NCI-H1048 (cell line): Measurements from ENCODE around the gene KIAA0930.
"Not testable (repeated sequence)": the region's sequence is repeated elsewhere in the genome, so short reads cannot be mapped to it uniquely, and the experiment has no call there.

Experiments used
- DNase-seq: peaks from one replicate; lab custom pipeline; 2025; lab: John Stamatoyannopoulos, UW

Gene KIAA0930

DNA sequence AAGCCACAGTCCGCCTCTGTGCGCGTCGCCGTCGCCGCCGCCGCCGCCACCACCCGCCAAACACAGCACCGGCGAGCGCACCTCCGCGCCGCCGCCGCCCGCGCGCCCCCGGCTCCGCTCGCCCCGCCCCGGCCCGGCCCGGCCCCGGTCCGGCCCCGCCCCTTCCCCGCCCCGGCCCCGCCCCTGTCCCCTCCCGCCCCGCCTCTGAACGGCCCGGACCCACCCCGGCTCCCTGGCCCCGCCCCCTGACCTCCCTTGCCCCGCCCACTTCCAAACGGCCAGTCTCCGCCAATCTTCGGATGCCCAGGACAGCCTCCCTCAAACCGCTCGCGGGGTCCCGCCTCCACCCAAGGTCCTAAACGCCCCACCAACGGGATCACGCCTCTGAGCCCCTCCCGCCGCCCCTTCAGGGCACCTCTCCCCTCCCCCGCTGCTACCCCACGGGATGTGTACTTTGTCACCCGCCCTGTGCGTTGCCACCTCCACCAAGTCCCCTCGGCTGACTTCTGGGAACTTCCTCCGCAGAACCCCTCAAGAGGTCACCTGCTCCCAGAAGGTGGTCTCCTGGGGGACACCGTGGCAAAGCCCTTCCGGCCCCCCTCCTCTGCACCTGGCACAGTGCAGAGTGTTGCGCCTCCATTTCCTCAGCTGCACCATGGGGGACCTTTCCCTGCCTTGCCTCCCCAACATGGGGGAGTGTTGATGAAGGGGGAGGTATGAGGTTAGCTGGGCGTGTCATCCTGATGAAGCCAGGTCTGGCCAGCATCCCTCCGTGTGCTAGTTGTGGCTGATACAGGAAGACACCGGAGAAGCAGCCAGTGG lies at the start of gene KIAA0930:
Gene KIAA0930 (minus strand): TSS at position 85 of the 822 bp plus-strand sequence. CDS start 191 bp downstream, outside the sequence.
- DNase-seq = no peak

DNA sequence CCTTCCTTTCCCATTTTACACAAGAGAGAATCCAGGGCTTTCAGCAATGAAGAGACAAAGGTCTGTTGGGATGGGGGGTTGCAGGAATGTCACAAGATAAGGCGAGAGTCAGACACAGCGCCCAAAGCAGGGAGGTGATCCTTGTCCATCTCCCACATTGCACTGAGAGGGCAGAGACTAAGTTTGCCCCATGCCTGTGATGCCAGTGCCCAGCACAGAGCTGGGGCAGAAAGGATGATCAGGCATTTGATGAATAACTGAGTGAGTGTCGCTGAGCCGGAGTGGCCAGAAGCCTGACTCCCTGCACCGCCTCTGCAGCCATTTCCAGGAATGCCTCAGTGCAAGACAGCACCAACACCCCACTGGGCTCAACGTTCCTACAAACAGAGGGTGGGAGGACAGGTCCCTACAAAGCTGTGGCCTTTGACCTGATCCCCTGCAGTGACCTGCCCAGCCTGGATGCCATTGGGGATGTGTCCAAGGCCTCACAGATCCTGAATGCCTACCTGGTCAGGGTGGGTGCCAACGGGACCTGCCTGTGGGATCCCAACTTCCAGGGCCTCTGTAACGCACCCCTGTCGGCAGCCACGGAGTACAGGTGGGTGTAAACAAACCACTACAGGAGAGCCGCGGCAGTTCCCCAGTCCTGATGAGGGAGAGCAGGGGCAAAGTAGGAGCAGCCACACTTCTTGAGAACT lies 46.3 kb upstream of the KIAA0930 start:
- no peak for DNase-seq

DNA sequence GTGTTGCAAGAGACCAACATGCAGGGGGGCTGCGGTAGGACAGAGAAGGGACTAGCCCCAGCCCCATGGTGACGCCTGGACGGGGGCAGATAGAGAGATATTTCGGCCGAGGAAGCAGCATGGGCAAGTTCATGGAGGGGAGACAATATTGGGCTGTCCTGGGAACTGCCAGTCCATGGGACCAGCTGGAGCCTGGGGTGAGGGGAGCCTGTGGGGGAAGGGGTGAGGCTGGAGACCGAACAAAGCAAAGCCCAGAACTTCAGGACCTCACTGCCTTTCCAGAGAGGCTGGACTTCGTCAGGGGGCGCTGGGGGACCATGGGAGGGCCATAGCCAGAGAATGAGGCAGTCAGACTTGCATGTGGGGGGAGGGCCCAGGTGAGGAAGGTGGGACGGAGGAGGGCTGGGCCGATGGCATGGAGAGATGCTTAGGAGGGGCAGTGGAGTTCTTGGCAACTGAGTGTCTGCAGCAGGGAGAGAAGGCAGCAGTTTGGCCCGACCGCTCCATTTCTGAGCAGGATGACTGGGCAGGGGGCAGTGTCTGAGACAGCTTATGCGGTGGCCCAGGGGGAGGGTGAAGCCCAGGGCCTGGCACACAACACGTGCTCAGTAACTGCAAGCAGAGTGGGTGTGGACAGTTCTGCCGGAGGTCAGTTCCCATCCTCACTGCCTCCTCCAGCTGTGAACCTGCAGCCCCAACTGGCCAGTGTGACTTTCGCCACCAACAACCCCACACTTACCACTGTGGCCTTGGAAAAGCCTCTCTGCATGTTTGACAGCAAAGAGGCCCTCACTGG lies 44.8 kb upstream of the KIAA0930 start:
- DNase-seq = no peak

DNA sequence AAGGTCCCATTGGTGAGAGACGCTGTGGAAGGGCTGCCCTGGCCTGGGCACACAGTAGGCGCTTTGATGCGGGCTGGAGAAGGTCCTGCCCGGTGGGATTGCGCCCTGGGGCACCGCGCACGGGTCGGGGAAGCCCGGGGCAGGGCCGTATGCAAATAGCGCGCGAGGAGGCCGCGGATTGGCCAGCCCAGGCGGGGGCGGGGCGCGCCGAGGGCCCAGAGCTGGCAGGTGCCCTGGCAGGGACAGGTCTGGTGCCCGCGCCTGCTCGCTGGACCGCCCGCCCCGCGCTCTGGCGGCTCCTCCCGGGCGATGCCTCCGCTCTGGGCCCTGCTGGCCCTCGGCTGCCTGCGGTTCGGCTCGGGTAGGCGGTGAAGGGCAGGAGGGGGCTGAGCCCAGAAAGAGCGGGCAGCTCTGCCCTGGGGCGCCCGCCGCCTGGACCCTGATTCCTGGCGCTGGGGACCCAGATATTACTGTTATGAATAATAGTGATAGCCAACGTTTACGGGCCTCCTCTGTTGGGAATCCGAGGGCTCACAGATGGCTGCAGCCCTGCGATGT lies 44.1 kb upstream of the KIAA0930 start, which contains the start of gene UPK3A:
Gene UPK3A (plus strand): TSS at position 245 of the 558 bp plus-strand sequence. CDS start 65 bp downstream, at position 310.
- no peak for DNase-seq

DNA sequence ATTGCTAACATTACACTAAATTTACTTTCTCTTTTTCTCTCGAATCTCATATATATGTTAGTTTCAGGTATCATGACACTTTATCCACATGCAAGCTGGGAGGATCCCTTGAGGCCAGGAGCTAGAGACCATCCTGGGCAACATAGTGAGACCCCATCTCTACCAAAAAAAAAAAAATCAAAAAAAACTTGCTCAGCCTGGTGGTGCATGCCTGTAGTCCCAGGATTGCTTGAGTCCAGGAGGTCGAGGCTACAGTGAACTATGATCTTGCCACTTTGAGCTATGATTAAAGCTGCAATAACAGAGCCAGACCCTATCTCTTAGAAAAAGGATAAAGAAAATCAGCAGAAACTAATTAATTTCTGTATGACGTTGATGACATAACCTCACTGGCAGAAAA lies 40.3 kb upstream of the KIAA0930 start:
- no peak for DNase-seq

DNA sequence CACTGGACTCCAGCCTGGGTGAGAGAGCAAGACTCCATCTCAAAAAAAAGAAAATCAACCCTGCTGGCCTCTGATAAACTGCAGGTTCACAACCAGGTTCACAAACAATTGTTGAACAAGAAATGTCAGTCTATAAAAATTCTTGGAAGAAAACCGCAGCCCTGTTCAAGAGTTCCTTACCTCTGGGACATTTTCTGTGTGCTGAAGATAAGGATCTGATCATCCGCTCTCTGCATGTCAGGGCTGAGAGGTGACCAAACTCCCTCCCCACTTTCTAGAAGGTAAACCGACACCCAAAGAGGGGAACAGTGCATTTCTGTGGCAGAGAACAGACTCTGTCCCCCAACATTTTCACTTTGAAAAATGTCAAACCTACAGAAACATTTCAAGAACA lies 39.9 kb upstream of the KIAA0930 start:
- DNase-seq = no peak

DNA sequence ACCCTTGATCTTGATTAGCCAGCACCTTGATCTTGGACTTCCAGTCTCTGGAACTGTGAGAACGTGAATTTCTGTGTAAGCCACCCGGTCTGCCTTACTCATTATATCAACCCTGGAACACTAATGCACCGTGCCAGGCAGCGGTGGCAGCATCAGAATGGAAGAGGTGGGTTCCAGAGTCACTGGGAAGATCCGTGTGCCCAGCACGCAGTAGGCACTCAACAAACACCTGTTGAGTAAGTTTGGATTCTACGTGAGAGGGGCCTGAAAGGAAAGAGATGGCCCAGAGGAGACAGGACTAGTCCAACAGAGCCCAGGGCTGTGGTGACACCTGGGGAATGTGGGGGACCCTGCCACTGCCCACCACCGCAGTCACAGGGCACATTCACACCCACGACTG lies 37.4 kb upstream of the KIAA0930 start:
- DNase-seq = no peak

DNA sequence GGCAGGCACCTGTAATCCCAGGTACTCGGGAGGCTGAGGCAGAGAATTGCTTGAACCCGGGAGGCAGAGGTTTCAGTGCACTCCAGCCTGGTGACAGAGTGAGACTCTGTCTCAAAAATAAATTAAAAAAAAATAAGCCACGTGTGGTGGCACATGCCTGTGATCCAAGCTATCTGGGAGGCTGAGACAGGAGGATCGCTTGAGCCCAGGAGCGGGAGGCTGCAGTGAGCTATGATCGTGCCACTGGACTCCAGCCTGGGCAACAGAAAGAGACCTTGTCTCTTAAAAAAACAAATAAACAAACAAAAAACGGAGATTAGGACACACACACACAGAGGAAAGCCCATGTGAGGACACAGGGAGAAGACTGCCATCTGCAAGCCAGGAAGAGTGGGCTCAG lies 37.0 kb upstream of the KIAA0930 start:
- not testable (repeated sequence) for DNase-seq

DNA sequence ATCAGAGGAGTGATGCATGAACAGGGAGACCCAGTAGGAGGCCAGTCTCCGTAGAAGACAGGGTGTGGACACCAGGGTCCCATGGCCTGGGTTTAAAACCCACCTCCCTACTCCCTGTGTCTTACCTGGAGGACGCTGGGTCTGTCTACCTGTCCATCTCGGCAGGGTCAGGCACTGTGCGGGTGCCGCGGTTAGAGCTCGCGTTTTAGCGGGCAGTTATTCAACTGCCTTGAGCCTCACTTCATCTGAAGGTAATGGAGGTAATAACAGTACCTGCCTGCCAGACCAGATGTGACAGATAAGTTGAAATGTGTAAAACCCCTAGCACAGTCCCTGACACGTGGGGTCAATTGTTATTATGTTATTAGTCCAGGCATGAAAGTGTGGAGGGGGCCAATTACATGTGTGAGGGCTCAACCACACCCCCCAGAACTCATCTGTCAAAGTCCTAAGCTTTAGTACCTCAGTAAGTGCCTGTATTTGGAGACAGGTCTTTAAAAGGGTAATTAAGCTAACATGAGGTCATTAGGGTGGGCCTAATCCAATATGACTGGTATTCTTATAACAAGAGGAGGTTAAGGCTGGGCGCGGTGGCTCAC lies 35.9 kb upstream of the KIAA0930 start:
- no peak for DNase-seq

DNA sequence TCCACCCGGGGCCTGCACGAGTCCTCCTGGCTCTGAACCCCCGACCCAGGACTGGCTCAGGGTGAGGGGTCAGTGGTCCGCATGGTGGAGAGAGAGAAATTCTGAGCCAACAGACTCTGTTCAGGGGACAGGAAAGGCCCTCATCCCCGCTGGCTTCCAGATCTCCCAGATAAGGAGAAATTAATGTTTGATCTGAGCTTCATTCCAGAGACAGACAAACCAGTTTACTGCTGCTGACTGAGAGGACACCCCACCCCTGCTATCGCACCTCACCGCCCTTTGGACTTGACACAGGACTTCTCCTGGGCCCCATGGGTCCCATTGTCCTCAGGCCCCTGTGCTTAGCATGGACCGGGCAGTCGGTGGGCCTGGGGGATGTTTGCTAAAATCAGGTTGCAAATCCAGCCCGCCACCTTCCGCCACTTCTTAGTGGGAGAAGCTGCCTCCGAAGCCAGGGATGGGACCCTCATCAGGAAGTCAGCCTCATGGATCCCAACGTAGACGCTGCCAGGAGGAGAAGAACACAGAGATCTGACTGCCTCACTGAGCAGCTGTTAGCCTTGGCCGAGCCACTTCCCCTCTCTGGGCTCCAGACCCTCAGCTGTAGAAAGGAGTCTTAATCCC lies 32.9 kb upstream of the KIAA0930 start:
- no peak for DNase-seq

DNA sequence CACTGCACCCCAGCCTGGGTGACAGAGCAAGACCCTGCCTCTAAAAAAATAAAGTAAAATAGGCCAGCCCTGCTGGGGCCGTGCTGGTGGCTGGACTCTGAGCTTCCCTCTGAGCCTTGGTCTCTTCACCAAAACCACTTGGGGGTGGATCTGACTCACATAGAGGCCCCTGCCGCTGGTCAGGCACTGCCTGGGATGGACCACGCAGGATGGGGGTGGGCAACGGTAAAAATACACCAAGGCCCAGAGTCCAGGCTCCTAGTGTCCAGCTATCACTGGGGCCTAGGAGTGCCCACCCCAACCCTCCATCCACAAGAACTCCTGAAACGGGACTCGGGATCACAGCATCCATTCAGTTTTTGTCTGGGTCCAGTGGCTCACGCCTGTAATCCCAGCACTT lies 31.8 kb upstream of the KIAA0930 start:
- DNase-seq = no peak

DNA sequence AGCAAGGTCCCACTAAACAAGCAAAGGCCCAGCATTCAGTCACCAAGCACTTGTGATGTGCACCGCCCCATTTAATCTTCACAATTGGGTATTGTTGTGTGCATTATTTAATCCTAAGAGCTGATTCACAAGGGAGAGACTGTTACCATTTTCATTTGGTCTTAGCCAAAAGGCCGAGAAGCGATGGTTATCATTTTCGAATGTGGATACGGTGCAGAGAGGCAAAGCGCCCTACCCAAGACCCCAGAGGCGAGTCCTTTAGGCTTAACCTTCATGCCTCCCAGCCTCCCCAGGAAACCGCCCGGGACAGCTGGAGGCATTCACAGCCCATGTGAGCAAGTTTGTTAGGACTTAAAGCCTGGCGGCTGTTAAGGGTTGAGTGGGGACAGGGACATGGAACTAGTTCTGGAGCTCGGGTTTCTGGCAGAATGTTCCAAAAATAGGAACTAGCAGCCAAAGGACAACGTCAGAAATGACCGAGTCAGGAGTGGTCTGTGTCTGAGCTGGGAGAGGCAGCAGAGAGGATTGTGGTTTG lies 31.0 kb upstream of the KIAA0930 start:
- no peak for DNase-seq

DNA sequence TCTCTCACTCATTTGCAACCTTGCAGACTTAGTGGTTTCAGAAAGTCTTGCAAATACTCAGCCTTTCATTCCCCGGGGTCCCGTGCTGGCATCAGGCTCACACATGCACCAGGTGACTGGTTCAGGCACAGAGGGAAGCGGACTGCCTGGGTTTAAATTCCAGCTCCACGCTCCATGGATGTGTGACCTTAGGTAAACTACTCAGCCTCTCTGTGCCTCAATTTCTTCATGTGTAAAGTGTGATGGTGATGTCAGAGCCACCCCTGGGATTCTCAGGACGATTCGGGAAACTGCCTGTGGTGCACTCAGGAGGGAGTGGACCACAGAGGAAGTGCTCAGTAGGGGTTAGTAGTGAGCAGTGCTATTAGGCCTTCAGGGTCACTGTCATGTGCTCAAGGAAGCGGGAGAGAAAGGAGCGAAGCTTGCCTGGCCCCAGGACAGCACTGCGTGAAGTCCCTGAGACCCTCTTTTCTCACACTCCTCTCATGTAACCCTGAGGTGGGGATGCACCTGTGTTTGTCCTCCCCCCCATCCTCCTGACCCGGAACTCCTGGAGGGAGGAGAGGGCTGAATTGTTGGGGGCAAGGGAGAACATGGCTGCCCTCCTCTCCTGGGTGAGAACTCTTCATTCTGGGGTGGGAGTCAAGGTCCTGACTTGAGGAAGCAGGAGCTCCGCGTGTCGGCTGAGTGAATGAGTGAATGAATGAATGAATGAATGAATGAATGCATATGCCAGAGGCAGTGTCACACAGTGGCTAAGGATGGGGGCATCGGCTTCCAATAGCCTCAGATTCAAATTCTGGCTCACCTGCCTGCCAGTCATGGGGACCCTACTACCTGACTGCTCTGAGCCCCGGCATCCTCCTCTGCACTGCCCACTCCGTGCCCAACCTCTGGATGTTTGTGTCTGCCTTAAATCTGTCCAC lies 29.7 kb upstream of the KIAA0930 start:
- no peak for DNase-seq

DNA sequence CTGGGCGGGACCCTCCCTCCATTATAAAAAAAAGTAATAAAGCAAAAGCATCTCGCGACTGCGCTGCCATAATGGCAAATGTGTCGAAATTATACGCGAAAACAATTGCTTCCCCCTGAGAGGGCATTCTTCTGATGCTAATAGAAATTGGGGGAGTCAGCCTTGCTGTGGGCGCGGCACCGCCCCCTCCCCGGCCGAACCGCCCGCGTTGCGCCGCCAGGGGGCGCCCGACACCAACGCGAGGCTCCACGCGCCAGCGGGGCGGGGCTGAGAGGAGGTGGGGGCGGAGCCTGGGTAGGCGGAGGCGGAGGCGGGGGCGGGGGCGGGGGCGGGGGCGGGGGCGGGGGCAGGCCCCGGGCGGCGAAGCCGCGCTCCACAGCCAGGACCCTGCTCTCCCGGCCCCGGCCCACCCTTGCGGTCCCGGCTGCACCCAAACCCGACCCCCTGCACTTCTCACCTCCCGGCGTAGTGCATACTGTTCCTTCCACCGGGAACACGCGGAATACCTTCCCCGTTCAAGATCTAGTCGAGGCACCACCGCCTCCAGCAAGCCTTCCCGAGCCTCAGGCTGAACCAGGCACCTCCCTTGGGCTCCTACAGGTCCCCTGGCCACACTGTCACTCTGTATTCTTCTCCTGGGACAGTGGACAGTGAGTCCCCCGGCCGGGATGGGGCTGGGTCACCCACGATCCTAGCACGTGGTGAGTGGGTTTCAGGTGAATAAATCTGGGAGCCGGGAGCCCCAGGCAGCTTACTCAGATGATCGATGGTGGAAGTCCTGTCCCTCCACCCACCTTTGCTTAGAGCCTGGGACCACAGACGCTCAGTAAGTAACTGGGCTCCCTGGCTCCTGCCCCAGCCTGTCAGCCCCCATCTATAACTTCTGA lies 28.5 kb upstream of the KIAA0930 start:
- DNase-seq = peak; percentile 47

DNA sequence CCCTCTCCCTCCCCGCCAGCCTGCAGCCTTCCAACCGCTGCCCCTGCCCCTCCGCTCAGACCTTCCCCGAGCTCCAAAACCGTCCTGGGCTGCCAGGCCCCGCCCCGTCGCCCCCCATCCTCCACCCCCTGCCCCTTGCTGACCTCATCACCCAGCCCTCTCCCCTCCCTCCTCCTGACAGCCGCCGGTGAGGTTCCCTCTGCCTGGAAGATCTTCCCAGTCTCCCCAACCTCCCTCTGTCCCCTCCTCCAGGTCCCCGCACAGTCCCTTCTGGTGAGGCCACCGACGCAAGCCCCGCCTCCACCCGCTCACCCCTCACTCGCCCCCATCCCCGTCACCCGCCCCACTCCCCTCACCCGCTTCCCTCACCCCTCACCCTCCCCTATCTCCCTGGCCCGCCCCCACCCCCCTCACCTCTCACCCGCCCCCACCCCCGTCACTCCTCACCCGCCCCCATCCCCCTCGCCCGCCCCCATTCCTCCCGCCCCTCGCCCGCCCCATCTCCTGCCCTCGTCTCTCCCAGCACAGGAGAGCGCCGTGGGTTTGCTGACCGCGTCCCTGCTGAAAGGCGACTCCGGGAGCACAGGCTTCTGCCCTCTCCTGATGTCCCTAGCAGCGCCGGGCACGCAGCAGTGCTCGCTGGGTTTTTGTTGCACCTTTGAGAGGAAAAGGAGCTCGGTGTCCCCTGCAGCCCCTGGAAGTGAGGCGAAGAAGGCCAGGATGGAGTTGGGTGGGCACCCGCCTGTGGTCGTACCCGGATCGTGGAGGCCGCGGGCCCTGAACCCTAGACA lies 27.7 kb upstream of the KIAA0930 start:
- DNase-seq = no peak

DNA sequence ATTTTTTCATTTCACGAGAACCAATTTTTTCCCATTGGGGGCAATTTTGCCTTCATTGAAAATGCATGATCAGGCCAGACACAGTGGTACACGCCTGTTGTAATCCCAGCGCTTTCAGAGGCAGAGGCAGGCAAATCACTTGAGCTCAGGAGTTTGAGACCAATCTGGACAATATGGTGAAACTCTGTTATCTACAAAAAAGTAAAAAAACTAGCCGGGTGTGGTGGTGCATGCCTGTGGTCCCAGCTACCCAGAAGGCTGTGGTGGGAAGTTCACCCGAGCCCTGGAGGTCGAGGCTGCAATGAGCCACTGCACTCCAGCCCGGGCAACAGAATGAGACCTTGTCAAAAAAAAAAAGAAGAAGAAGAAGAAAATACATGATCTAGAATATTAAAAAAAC lies 24.8 kb upstream of the KIAA0930 start:
- no peak for DNase-seq

DNA sequence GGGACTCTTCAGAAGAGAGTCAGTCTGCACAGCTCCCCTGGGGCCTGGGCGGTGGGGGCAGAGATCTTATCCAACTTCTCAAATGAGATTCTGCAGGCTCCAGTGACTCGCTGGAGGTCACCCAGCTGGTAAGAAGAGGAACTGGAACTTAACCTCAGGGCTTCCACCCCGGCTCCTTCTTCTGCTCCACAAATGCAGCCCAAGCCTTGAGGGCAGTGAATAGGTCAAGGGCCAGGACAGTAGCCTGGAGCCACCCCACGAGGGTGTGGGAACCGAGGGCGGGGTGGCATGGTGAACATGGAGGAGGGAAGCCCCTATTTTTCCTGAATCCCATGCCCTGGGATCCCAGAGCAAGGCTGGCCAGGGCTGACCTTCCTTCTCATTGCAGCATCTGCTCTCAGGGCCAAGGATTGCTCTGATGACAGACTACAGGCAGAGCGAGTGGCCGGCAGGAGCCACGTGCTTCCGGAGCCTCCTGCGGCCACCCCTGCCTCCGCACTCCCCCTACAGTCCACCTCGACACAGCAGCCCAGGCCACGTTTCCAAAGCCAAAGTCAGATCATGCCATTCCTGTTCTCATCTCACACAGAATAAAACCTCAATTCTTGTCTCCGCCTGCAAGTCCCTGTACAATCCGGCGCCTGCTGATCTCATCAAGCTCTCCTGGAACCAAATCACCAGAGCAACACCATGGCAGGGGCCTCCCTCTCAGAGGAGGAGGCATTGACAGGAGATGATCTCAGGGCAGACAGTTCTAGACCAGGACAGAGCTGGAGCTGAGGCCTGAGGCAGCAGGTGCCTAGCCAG lies 23.0 kb upstream of the KIAA0930 start:
- DNase-seq = no peak
